GM19467 (cell line): ENCODE data around the gene CDC42SE2.

Source experiments
- ATAC-seq: cut with Tn5 transposase; IDR thresholded peaks from one replicate; pipeline ENCODE4 v1.9.1; 2021; ENCODE audit warnings: mild to moderate bottlenecking, moderate library complexity; ENCODE audit not compliant: unreplicated experiment

CDC42SE2 gene

GRCh38 chr5:131426011-131426410 is 162.2 kb downstream of the CDC42SE2 start:
- no peak for ATAC-seq

- no peak for ATAC-seq
Measured at GRCh38 chr5:131430794-131431193, 166.9 kb downstream of the CDC42SE2 start.

DNA sequence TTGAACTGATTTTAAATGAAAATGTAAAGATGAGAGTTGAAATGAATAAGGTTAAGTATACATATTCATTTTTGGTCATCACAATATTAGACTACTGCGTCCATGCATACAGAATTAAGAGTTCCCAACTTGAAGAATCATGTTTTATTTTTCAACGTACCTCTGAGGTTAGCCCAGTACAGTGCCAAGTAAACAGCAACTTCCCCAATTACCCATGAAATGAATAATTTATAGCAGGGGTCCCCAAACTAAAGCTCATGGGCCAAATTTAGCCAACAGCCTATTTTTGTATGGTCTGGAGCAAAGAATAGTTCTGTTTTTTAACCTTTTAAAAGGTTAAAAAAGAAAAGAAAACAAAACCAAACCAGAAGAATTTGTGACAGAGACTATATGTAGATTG is 167.9 kb downstream of the CDC42SE2 start:
- no peak for ATAC-seq

DNA sequence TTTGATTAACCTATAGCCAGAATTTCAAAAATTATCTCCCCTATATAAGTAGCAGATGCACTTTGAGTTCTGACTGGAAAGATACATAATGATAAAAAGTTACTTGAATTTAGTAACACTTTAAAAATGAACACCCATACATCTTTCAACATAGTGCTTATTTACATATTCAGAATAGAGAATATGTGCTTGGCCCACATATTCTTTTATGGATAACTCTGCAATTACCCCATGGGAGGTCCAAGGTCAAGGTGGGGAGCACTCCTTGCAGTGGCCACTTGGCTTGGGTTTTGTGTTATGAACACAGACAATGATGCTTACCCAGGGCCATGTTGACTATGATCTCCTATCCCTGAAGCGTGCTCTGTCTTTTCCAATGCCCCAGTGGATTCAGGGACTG is 169.3 kb downstream of the CDC42SE2 start:
- ATAC-seq, result no peak

DNA sequence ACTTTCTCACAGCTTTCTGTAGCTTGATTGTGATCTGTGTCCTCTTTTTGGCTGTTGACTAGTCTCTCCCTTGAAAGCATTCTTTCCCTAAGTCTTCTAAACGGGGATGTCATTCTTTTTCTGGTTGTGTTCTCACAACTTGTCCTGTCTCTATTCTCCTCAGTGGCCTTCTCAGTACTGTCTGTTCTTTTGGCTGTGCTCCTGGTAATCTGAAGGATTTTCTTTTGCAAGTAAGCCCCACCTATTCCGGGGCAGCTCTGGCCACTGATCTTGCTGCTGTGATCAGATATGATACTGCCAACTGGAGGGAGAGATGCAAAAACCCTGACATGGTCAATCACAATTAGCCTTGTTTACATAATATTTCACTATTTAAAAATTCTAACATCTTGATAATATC is 172.2 kb downstream of the CDC42SE2 start:
- ATAC-seq, result no peak

DNA sequence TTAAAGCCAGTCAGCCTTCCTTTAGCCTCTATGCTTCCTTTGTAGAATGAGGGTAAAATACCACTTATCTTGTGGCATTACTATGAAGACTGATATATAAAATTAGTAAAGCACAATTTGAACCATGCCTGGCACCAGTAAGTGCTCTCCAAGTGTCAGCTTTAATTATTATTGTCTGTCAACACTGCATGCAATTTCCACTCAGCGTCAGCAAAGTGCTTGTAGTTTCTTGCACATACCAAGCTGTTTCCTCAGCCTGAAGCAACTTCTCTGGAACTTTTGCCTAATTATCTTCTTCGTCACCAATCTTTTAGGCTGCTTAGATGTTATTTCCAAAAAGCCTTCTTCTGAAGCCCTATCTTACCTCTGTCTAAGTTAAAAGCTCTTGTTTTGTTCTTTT is 177.3 kb downstream of the CDC42SE2 start:
- ATAC-seq, result no peak
